CD4-positive, alpha-beta T cell treated with Interleukin-15 for 4 hours (primary cell): Measurements from ENCODE around the gene WTIP.
"Not testable (repeated sequence)": the region's sequence is repeated elsewhere in the genome, so short reads cannot be mapped to it uniquely, and the experiment has no call there.

Experiments used
- DNase-seq: peaks from one replicate; pipeline ENCODE4 v3.0.0-alpha.2; 2020; ENCODE audit warnings: low spot score

The WTIP gene

DNA sequence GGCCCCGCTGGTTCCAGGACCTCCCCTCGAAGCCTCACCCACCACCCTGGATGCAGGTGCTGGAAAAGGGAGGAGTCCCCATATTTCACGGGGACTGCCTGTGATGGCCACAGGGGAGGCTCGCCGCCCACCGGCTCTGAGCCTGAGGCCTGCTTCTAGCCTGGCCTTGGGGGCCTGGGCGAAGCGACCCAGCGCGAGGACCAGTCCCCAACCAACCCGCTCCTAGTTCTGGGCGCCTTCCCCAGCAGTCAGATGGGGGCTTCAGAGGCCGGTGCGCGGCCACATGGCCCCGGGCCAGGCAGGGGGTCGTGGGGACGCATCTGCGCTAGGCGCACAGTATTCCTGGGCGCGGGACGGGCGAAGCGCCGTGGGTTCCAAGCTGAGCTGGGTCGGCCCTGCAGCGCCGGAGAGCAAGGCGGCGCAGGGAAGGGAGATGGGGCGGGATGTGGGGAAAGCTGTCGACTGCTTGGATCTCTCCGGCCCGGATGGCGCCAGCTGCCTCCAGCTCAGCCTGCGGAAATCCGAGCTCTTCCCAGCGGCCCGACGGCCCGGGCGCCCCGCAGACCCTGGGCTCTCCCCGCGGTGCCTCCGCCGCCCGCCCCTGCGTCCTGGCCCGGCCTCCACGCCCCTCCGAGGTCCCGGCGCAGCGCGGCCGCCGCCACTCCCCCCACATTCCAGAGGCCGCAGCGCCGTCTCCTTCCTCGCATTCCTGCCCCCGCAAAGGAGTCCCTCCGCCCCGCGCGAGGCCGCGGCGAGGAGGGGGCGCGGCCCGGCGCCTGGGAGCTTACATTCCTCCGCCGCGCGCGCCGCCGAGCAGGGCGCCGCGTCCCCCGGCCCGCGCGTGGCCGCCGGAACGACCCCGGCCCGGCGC, at the start of gene WTIP:
WTIP (plus strand) TSS at position 788 of the 871 bp plus-strand sequence. CDS start 217 bp downstream, outside the sequence.
- DNase-seq: no peak

DNA sequence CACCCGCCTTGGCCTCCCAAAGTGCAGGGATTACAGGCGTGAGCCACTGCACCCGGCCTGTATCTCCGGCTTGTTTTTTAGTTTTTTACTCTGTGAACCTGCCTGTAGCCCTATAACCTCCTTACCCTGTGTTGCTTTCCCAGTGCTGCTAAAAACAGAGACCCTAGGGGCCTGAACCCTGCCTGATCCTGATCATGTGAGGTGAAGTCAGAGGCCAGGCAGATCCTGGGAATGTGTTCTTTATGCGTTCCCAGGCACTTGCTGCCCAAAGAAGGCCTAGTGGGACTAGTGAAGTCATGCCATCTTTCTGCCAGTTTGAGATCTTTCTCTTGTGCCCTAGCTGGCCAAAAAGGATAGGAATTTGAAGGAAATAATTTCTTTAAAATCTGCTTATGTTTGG, 48.8 kb upstream of the WTIP start:
- DNase-seq: no peak

DNA sequence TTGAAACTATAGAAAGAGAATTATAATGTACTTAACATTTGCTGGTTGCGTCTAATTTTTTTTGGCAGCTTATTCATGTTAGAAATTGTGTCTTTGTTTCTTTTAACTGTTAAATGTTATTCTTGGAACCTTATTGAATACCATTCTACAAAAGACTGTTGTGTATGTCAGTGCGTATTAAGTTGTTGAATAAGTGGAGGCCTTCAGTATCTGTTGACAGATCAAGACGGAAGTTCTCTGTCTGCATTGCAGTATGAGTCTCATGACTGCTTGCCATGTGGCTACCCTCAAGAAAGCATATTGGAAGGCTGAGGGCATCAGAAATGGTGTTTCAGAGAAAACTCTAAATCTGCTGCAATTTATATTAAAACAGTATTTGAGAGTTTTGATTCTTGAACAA, 44.8 kb upstream of the WTIP start:
- no peak for DNase-seq

DNA sequence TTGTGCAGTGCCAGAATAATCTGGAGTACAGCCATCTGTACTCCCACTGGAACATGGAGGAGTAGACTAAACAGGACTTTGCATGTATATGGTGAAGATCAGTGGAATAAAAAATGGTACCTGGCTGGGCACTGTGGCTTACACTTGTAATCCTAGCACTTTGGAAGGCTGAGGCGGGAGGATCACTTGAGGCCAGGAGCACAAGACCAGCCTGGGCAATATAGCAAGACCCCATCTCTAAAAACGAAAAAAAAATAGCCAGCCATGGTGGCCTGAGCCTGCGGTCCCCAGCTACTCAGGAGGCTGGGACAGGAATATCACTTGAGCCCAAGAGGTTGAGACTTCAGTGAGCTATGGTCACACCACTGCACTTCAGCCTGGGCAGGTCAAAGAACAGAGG, 33.4 kb upstream of the WTIP start:
- DNase-seq: no peak

DNA sequence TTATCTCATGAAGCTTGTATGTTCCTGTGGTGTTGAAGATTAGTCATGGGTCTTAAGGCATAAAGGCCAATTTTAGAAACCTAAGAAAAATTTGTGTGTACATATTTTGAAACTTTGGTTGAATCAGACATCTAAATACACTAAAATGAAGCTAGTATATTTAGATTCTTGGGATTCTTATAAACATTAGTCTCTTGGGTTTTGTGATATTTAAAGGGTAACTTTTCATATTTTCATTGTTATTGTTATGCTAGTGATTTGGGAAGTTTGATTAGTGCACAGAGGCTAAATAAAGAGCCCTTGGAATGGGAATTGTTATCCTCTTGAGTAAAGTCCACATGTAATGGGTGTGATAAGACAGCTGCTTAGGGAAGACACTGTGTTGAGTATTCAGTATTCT, 28.8 kb upstream of the WTIP start:
- DNase-seq: no peak

DNA sequence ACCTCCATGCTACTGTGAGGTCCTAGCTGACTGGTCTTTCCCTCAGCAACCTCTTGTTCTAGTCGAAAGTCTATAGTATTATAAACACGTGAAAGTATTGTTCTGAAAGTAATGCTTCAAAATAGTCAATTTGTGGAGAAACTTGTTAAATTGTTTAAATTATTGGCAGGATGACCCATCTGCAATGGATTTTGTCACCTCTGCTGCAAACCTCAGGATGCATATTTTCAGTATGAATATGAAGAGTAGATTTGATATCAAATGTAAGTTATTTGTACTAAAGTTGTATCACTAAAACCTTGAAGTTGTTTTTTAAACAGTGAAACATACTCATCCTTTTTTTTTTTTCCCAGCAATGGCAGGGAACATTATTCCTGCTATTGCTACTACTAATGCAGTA, 27.5 kb upstream of the WTIP start:
- no peak for DNase-seq

DNA sequence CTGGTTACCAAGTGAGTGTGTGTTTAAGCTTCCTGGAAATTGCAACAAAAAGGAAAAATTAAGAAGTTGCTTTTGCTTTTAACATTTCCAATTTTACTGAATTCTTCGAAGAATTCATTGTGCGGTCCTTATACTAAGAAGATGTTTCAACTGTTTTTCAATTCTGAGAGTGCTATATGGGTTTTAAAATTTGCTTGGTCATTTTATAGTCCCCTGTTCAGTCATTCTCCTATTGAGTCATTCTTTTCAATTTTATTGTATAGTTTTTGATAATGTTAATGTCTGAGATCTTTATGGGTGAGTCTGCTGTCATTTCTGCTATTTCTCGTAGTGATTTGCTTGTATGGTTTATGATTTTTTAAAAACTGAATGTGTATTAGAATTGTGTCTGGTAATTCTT, 26.9 kb upstream of the WTIP start:
- DNase-seq: no peak

DNA sequence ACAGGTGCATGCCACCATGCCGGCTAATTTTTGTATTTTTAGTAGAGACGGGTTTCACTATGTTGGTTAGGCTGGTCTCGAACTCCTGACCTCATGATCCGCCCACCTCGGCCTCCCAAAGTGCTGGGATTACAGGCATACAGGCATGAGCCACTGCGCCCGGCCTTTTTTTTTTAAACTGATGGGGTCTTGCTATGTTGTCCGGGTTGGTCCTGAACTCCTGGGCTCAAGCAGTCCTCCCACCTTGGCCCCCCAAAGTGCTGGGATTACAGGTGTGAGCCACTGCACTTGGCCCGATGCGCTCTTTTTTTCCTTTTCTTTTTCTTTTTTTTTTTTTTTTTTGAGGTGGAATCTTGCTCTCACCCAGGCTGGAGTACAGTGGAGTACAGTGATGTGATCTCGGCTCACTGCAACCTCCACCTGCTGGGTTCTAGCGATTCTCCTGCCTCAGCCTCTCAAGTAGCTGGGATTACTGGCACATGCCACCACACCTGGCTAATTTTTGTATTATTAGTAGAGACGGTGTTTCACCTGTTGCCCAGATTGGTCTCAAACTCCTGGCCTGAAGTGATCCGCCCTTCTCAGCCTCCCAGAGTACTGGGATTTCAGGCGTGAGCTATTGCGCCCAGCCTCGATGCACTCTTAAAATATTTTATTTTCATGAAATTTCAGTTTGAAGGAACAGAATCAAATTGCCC, 25.6 kb upstream of the WTIP start:
- not testable (repeated sequence) for DNase-seq

DNA sequence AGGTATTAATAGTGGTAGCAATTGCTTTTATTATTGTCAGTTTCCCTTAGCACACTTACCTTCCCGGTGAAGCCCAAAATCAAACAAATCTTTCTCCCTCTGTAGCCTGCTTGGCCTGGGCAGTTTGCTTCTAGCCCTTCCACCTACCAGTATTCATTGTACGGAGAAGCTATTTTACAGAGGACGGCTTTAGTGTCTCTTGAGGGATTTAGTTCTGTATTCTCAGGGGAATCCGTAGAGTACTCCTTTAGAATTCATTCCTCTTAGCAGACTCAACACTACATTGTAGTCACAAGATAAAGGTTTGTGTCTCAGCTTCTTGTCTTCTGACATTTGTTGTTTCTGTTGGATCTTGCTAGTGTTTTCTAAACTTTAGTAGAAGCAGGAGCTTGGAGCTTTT, 24.1 kb upstream of the WTIP start:
- no peak for DNase-seq

DNA sequence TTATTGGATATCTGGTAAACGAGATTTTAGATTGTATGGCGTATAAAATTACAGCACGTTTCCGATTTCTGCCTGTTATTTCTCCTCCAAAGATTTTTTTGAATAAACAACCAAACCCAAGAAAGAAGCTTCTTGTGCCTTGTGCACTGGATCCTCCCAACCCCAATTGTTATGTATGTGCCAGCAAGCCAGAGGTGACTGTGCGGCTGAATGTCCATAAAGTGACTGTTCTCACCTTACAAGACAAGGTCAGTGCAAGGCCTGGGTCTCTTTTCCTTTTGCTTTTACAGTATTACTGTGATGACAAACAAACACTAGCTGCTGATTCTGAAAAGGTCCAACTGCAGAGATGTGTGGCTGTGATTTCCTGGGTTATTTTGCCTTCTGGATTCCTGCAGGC, 22.9 kb upstream of the WTIP start:
- DNase-seq: no peak

DNA sequence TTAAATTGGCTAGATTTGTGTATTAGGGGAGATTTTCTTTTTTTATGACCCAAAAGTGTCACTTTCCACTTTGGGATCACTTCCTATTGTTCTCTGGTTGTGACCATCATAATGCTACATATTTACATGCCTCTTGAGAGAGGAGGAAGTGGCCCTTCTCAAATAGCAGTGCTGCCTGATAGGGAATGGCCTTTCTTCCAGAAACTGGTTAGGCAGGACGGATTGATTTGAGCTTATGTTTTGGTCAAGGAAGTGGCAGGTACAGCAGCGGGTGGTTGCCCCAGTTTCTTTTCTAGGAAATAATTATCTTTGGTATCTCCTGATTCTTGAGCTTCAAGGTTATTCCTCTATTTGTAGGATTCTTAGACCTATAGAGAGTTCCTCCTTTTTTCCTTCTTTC, 21.9 kb upstream of the WTIP start:
- DNase-seq: no peak

DNA sequence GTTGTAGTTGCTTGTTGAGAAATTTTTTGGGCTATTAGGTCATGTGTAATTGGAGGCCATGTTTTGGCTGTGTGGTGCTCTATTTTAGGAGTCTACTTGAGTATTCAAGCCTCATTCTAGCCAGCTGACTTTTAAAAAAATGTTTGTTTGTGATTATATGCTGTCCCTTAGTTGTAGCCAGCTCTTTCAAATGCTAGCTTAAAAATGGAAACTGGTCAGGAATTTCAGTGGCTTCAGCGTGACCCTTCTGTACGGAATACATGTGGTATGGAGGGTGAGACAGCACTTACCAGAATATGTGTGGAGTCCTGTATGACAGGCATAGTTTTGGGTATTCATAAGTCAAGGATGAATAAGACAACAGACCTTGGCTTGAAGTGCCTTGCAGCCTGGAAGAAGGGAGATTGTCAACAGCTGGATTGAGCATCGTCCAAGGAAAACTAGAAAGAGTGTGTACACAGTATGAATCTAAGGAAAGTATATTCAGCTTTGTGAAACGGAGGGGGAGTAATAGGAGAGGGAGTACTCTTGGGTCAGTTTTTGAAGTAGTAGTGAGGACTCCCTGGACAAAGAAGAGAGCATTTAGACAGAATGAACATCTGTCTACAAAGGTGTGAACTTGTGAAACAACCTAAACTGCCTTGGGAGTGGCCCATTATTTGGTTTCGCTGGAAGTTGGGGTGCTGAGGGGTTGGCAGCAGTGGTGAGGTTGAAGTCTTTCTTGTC, 20.0 kb upstream of the WTIP start:
- no peak for DNase-seq

DNA sequence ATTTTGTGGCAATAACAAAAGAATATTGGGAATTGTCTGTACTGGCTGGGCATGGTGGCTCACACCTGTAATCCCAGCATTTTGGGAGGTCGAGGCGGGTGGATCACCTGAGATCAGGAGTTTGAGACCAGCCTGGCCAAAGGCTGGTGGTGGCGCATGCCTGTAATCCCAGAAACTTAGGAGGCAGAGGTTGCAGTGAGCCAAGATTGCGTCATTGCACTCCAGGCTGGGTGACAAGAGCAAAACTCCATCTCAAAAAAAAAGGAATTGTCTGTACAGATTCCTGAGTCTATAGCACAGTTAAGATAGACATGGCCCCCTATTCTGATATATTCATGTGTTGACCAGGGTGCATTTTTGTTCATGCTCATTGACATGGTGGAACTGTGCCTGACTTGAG, 16.8 kb upstream of the WTIP start:
- not testable (repeated sequence) for DNase-seq

DNA sequence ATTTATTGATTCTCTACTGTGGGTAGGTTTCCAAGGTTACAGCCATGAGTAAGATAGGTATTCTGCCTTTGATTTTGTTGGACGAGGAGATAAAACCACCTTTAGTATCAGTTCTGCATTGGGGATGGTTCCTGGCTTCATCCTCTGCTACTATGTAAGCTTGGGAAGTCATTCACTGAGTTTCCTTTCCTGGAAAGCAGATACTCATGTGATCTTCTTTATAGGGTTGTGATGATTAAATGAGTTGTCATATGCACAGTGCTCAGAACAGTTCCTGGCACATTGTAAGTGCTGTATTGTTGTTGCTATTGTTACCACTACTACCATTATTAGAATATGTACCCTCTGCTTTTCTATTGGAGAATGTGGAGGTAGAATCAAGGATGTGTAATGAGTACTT, 13.1 kb upstream of the WTIP start:
- no peak for DNase-seq

DNA sequence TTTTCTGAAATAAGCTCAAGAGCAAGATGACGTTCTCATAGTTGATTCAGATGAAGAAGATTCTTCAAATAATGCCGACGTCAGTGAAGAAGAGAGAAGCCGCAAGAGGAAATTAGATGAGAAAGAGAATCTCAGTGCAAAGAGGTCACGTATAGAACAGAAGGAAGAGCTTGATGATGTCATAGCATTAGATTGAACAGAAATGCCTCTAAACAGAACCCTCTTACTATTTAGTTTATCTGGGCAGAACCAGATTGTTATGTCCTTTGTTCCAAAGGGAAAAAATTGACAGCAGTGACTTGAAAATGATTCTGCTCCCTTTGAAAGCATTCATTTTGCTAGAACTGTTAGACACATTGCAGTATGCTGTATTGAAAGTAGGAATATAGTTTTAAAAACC, 12.5 kb upstream of the WTIP start:
- not testable (repeated sequence) for DNase-seq

DNA sequence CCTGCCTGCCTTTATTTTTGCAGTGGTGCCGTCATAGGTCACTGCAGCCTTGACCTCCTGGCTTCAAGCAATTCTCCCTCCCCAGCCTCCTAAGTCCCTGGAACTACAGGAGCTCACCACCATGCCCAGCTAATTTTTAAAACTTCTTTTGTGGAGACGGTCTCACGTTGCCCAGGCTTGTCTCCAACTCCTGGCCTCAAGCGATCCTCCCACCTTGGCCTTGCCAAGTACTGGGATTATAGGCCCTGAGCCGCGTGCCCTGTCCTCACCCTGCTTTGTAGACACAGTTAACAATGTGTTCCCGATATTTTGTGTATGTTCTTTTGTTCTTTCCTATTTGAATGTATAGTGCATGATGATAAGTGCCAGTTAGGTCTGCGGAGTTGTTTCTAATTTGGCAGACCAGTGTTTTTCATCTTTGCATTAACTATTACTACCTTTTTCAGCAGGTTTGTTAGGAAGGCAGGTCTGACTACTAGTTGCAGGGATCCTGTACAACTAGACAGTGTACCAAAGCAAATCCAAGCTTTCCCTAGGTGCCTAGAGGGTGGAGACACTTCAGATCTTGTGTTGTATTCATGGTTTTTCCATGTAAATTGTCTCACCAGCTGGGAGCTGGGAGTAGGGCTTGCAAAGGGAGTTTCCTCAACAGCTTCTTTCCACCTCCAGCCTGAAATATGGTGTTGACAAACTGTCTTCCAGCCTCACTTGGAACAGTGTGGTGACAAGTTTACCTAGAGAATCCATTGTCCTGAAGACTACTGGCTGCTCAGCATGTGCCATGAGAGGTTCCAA, 9.5 kb upstream of the WTIP start:
- DNase-seq: no peak

DNA sequence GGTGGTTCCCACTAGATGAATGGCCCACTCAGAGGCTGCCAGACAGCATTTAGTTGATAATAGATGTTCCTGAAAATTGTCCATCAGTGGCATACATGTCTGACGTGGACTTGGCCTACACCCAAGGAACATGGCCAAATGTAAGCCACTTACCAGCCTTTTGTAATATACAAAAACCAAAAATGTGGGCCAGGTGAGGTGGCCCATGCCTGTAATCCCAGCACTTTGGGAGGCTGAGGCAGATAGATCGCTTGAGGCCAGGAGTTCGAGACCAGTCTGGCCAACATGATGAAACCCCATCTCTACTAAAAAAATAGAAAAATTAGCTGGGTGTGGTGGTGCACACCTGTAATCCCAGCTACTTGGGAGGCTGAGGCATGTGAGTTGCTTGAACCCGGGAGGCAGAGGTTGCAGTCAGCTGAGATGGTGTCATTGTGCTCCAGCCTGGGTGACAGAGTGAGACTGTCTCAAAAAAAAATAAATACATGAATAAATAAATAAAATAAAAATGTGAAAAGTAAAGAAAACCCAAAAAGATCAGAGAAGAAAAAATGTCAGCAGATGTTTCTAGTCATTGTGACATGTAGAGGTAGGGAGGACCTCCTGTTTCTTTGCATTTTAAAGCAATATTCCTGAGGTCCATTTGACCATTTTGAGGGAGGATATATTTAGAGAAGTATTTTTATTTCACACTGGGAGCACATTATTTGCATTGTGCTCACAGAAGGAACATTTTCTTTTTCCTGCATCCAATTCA, 7.1 kb upstream of the WTIP start:
- DNase-seq: no peak

DNA sequence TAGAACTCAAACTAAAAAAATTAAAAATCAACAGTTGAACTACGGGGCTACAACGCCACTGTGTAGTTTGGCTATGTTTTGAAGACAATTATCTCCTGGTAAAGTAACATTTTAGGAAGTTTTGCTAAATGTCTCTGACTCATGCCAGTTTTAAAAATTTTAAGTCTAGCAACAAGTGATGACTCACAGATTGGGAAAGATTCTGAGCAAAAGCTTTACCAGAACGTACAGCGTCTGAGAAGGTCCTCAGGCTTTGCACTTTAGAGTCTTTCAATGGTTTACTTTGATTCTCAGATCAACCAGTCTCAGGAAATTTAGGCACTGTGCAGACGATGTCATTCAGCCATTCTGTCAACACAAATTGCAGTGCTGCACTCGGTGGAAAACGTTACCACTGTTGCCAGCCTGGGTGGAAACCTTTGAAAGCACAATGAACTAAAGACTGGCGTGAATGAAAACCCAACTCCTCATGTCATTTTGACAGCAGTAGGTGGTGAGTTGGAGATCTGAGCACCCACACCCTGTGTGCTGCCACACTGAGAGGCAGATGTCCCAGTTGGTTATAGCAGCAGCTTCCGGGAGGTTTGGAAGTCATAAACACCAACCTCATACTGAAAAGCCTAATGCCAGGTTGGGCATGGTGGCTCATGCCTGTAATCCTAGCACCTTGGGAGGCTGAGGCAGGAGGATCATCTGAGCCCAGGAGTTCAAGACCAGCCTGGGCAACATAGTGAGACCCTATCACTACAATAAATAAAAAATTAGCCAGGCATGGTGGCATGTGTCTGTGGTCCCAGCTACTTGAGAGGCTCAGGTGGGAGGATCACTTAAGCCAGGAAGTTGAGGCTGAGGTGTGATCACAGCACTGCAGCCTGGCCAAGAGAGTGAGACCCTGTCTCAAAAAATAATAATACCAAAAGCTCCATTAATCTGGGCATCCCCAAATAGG, 6.3 kb upstream of the WTIP start:
- peak; percentile 18 for DNase-seq

DNA sequence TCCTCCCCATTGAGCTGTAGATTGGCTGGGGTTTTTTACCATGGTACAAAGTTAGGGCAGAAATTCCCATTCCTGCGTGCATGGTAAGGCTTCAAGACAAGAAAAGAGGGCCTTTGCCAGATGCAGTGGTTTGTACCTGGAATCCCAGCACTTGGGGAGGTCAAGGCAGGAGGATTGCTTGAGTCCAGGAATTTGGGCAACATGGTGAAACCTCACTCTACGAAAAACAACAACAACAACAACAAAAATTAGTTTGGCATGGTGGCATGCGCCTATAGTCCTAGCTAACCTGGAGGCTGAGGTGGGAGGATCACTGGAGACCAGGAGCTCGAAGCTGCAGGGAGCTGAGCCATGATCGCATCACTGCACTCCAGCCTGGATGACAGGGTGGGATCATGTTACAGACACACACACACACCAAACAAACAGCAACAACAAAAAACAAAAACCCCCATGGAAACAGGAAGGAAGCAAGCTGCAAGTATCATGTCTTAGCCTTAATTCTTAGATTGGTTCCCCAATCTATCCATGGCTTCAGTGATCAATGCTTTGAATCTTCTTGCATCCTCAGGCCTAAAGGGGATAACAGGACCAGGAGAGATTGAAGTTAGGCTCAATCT, 5.5 kb upstream of the WTIP start:
- DNase-seq: no peak

DNA sequence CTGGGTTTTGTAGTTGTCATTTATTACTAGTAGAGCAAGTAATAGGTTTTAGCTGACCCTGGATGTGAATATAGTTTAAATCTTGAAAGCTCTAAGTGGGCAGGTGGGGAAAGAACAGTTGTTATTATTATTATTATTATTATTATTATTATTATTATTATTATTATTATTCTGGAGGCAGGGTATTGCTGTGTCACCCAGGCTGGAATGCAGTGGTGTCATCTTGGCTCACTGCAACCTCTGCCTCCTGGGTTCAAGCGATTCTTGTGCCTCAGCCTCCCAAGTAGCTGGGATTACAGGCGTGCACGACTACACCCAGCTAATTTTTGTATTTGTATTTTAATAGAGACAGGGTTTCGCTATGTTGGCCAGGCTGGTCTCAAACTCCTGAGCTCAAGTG, 3.1 kb upstream of the WTIP start:
- DNase-seq: not testable (repeated sequence)
